ENCODE results near the gene WWOX.

The WWOX gene

DNA sequence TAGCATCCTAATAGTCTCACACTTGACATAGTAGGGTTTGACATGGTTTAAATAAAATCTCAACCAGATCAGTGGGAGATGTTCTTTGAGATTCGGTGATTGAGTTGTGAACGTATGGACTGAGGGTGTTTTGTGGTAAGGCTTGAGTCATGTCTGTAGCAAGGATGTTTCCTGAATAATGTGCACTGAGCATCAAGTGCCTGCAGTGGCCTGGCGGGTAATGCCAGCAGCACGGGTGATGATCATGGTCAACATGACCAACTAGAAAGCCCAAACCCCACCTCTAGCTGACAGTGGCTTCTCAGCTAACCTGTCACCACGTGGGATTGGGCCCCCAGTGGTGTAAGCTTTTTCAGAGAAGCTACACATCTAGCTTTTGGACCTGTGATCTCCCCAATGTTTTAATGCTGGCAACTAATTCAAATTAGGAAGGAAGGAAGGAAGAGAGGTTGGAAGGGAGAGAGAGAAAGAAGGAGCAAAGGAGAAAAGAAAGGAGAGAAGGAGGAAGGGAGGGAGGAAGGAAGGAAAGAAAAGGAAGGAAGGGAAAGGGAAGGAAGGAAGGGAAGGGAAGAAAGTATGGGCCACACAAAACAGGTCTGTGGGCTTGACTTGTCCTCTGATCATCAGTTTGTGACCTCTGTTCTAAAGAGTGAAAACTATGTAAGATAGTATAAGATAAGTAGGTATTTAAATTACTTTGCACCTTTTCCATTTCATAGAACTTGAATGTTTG, 55.4 kb downstream of the WWOX start:
- TF ChIP-seq, protein P1, sequence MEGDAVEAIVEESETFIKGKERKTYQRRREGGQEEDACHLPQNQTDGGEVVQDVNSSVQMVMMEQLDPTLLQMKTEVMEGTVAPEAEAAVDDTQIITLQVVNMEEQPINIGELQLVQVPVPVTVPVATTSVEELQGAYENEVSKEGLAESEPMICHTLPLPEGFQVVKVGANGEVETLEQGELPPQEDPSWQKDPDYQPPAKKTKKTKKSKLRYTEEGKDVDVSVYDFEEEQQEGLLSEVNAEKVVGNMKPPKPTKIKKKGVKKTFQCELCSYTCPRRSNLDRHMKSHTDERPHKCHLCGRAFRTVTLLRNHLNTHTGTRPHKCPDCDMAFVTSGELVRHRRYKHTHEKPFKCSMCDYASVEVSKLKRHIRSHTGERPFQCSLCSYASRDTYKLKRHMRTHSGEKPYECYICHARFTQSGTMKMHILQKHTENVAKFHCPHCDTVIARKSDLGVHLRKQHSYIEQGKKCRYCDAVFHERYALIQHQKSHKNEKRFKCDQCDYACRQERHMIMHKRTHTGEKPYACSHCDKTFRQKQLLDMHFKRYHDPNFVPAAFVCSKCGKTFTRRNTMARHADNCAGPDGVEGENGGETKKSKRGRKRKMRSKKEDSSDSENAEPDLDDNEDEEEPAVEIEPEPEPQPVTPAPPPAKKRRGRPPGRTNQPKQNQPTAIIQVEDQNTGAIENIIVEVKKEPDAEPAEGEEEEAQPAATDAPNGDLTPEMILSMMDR (IDR thresholded peaks at IDR 0.05; ENCODE audit: insufficient read depth, low read depth, low read length, missing control alignments) = no peak

DNA sequence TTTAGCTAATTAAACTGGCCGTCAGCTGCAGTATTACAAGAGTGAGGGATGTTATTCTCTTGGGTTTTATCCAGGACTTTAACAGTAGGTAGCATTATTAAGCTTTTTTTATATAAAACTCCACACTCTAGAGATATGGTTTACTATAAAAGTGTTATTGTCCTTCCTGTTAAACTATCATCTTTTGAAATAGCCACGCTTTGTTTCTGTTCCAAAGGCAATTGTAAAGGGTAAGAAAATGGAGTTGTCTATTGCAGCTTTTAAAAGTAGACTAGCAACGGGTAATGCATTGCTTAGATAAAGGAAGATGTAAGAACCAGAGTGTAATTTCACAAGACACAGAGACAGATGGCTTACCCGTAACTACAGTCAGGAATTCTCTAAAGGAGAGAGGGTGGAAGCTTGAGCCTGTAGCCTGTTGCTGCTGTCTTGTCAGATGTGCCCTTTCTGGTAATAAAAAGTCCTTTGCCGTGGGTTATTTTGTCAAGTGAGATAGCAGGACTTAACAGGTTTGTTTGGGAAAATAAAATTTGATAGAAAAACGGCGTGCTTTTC, 56.4 kb downstream of the WWOX start:
- DNase-seq (ENCODE audit: low read depth) = no peak
- TF ChIP-seq, protein P1 (IDR thresholded peaks at IDR 0.05; ENCODE audit: insufficient read depth, low read depth, low read length, missing control alignments) = no peak
- no peak overlapping the region for H3K4me3 ChIP-seq (ENCODE audit: low read length)

More for the DNA sequence above, 55.4 kb downstream of the WWOX start:
- no peak for DNase-seq (ENCODE audit: low read depth)
- H3K4me3 ChIP-seq (ENCODE audit: low read length) = no peak overlapping the region

DNA sequence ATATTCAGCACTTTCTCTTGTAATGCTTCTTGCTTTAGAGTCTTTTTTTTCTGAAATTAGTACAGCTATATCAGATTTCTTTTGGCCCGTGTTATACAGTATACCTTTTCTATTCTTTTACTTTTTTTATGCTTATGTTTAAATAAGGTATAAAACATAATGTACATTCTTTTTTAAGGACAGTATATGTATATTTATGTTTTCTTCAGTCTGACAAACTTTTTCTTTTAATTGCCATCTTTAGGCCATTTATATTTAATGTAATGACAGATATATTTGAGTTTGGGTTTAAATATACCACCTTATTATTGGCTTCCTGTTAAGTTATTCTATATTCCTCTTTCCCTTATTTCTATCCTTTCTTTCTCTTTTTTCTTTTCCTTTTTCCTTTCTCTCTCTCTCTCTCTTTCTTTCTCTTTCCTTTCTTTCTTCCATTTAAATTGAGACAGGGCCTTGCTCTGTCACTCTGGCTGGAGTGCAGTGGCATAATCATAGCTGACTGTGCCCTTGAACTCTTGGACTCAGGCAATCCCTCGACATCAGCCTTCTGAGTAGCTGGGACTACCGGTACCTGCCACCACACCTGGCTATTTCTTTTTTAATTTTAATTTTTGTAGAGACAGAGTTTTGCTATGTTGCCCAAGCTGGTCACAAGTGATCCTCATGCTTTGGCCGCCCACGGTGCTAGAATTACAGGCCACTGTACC, 61.7 kb downstream of the WWOX start:
- TF ChIP-seq, protein P1 (IDR thresholded peaks at IDR 0.05; ENCODE audit: insufficient read depth, low read depth, low read length, missing control alignments) = no peak
- no peak for DNase-seq (ENCODE audit: low read depth)
- H3K4me3 ChIP-seq (ENCODE audit: low read length) = no peak overlapping the region

DNA sequence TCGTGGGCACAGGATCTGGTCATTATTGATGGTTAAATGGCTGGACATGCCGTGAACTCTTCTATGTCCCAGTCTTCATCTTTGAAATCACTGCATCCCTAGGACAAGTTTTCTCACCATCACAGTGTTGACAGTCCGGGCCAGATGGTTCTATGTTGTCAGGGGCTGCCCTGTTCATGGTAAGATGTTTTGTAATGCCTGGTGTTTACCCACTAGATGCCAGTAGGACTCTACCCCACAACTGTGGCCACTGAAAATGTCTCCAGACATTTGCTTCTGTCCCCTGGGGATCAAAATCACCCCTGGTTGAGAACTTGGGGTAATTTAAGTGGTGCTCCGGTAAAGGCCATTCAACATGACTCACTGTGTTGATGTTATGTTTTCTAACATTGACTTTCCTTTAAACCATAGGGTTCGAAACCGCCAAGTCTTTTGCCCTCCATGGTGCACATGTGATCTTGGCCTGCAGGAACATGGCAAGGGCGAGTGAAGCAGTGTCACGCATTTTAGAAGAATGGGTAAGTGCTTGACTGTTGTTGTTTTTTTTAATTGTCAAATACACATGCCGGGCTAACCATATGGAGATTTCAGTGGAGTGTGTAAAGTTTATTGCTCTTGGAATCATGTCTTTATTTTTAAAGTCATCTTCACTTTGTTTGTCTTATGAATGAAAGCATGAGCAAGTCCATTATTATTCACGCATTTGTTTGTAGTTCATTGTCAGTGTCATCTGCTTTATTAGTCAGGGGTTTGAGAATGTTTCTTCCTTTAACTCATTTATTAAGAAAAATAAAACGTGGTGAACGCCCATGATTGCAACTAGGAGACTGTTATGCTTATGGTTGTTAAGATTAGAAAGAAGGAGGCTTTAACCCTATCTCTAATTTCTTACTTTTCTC, 64.6 kb downstream of the WWOX start:
- TF ChIP-seq, protein P1 (IDR thresholded peaks at IDR 0.05; ENCODE audit: insufficient read depth, low read depth, low read length, missing control alignments) = peak; percentile 11
- no peak for DNase-seq (ENCODE audit: low read depth)
- no peak overlapping the region for H3K4me3 ChIP-seq (ENCODE audit: low read length)

DNA sequence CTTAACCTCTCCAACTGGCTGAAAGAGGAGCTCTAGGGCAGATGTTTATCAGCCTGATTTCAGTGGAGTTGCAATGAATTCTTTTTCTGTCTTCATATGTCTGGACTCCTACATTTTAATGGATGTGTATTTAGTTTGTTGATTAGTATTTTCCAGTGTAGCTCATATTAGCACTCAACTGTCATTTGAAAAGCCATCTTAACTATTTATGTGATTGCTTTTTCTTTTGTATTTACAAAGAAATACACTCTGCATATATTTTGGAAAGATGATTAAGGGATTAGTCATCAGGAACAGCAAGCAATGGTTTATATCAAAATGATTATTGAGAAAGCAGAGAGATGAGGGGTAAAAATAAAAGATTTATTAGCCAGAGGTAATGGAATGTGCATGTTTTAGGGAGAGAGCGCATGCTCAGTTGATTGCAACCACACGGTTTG, 71.1 kb downstream of the WWOX start:
- no peak overlapping the region for H3K4me3 ChIP-seq (ENCODE audit: low read length)
- no peak for DNase-seq (ENCODE audit: low read depth)
- TF ChIP-seq, protein P1 (IDR thresholded peaks at IDR 0.05; ENCODE audit: insufficient read depth, low read depth, low read length, missing control alignments) = no peak

DNA sequence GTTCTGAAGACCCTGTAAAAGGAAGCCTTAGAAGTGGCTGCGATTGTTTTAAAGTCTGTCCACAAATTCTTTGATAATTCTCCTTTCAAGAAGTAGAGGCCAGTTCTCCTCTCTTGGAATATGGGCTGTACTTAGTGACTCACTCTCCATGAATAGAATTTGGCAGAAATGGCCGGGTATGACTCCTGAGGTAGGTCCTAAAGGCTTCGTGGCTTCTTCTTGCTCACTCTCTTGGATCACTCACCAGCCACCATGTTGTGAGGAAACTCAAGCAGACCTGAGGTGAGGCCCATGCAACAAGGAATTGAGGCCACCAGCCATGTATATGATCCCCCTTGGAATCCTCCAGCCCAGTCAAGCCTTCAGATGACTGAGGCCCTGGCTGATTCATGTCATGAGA, 75.8 kb downstream of the WWOX start:
- TF ChIP-seq, protein P1 (IDR thresholded peaks at IDR 0.05; ENCODE audit: insufficient read depth, low read depth, low read length, missing control alignments) = no peak
- no peak overlapping the region for H3K4me3 ChIP-seq (ENCODE audit: low read length)
- DNase-seq (ENCODE audit: low read depth) = peak; percentile 11

Measured in epithelial cell of esophagus (primary cell).